ENCODE measurements around the gene RIT1.
A peak's percentile ranks its signal among the peaks of the same experiment; 100 is the strongest.

Gene RIT1

DNA sequence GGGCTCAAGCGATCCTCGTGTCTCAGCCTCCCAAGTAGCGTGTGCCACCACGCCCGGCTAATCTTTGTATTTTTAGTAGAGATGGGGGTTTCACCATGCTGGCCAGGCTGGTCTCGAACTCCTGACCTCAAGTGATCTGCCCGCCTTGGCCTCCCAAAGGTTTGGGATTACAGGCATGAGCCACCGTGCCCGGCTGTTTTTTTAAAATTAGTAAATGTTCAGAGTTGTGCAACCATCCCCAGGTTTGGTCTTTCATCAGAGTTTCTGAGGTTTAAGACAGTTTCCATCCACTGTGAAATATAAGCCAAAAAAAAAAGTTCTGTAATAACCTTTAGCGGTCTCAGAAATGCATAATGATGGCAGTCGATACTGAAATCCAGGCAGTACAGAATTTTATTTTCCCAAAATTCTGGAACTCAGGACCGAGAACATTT is 52.3 kb downstream of the RIT1 start:
- H3K4me3 ChIP-seq (ENCODE audit: low read length): peak overlapping the region; percentile 83
- peak overlapping the region; percentile 86 for H3K4me2 ChIP-seq (ENCODE audit: low read length)
- H3K9me3 ChIP-seq (ENCODE audit: insufficient read depth, low read length): no peaks in the 10 kb centered on the region
- H4K20me1 ChIP-seq (ENCODE audit: insufficient read depth, low read length): no peaks in the 10 kb centered on the region
- H3K4me1 ChIP-seq (ENCODE audit: low read length): peaks cover 31% of the 10 kb centered on the region
- H2AFZ ChIP-seq (ENCODE audit: low read depth, low read length): peak overlapping the region; percentile 70
- TF ChIP-seq EZH2phosphoT487 (IDR thresholded peaks at IDR 0.05; ENCODE audit: low read depth): no peak
- TF ChIP-seq, protein P1, sequence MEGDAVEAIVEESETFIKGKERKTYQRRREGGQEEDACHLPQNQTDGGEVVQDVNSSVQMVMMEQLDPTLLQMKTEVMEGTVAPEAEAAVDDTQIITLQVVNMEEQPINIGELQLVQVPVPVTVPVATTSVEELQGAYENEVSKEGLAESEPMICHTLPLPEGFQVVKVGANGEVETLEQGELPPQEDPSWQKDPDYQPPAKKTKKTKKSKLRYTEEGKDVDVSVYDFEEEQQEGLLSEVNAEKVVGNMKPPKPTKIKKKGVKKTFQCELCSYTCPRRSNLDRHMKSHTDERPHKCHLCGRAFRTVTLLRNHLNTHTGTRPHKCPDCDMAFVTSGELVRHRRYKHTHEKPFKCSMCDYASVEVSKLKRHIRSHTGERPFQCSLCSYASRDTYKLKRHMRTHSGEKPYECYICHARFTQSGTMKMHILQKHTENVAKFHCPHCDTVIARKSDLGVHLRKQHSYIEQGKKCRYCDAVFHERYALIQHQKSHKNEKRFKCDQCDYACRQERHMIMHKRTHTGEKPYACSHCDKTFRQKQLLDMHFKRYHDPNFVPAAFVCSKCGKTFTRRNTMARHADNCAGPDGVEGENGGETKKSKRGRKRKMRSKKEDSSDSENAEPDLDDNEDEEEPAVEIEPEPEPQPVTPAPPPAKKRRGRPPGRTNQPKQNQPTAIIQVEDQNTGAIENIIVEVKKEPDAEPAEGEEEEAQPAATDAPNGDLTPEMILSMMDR (IDR thresholded peaks at IDR 0.05; ENCODE audit: low read depth, low read length): no peak
- peak overlapping the region; percentile 75 for H3K9ac ChIP-seq (ENCODE audit: low read length)
- peak overlapping the region; percentile 84 for H3K27ac ChIP-seq (ENCODE audit: low read length)
- no peaks in the 10 kb centered on the region for H3K27me3 ChIP-seq (ENCODE audit: low read depth, low read length)
- peaks cover 28% of the 10 kb centered on the region for H3K79me2 ChIP-seq (ENCODE audit: low read length)
- H3K36me3 ChIP-seq (replicated peaks; ENCODE audit: low read depth, low read length): peaks cover 9% of the 10 kb centered on the region

DNA sequence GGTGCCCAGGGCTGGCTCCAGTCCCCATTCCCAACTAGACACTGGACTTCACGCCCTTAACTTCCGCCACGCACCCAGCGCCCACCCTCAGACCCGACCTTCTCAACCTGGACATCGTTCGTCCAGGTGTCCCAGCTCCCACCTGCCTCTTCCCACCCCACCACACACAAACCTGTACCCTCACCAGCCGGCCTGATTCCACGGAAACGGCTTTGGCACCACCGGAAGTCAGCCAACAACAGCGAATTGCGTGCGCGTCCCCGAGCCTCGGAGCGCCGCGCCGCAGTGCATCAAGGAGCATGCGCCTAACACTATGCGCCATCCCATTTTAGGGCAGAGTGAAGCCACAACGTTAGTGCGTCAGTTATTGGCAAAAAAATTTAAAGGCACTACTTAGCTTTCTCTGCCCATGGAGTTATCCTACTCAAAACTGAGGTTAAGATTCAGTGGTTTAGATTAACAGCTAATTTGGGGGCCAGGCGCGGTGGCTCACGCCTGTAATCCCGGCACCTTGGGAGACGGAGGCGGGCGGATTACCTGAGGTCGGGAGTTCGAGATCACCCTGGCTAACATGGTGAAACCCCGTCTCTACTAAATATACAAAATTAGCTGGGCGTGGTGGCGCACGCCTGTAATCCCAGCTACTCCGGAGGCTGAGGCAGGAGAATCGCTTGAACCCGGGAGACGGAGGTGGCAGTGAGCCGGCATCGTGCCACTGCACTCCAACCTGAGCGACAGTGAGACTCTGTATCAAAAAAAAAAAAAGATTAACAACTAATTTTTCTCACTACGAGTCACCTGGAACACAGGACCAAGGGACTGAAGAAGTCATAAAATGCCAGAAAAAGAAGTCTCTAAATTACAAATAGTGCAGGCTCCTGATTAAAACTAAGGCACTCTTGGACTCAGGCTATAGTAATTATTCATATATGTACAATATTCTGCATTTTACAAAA is 53.9 kb downstream of the RIT1 start, which contains the start of gene GON4L:
Gene GON4L (minus strand): TSS at position 240 of the 956 bp plus-strand sequence. CDS start 3,434 bp downstream, outside the sequence.
- Histone ChIP-seq H2AFZ (ENCODE audit: low read depth, low read length) (peak within 1 kb of the TSS; percentile 87), H3K36me3 (replicated peaks; ENCODE audit: low read depth, low read length) (peaks cover 23% of the 10 kb centered on the region), H3K4me3 (ENCODE audit: low read length) (peak within 1 kb of the TSS; percentile 83), H3K9me3 (ENCODE audit: insufficient read depth, low read length) (no peaks in the 10 kb centered on the region), H3K4me1 (ENCODE audit: low read length) (peaks cover 31% of the 10 kb centered on the region), H3K79me2 (ENCODE audit: low read length) (peaks cover 40% of the 10 kb centered on the region), H3K9ac (ENCODE audit: low read length) (peak within 1 kb of the TSS; percentile 88), H3K27ac (ENCODE audit: low read length) (peak within 1 kb of the TSS; percentile 84), H3K4me2 (ENCODE audit: low read length) (peak within 1 kb of the TSS; percentile 92), H4K20me1 (ENCODE audit: insufficient read depth, low read length) (no peaks in the 10 kb centered on the region), H3K27me3 (ENCODE audit: low read depth, low read length) (no peaks in the 10 kb centered on the region)
- TF ChIP-seq EZH2phosphoT487 (IDR thresholded peaks at IDR 0.05; ENCODE audit: low read depth): no peak
- TF ChIP-seq, protein P1 (IDR thresholded peaks at IDR 0.05; ENCODE audit: low read depth, low read length): no peak

DNA sequence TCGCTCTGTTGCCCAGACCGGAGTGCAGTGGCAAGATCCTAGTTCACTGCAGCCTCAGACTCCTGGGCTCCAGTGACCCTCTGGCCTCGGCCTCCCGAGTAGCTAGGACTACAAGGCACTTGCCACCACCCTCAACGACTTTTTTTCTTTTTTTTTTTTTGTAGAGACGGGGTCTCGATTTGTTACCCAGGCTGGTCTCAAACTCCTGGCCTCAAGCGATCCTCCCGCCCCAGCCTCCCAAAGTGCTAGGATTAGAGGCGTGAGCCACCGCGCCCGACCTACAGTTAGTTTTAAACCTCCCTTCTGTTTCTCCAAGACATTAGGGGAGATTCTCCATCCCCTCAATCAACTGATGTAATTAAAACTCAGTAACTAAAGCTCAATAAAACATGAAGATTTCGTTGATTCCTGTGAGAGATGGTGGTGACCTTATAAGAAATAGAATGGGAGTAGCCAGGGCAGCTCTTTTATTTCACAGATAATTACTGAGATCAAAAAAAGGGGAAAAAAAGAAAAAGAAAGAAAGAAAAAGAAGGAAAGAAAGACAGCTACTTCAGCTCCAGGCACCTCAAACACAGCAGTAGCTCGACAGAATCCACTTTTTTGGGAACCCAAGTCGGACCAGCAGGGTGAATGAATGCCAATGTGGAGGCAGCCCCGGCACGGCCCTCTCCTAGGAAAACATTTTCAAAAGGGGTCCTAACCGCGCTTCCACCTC is 54.7 kb downstream of the RIT1 start:
- H4K20me1 ChIP-seq (ENCODE audit: insufficient read depth, low read length): no peaks in the 10 kb centered on the region
- peaks cover 31% of the 10 kb centered on the region for H3K4me1 ChIP-seq (ENCODE audit: low read length)
- H3K4me3 ChIP-seq (ENCODE audit: low read length): peak overlapping the region; percentile 83
- H3K36me3 ChIP-seq (replicated peaks; ENCODE audit: low read depth, low read length): peaks cover 26% of the 10 kb centered on the region
- H3K9me3 ChIP-seq (ENCODE audit: insufficient read depth, low read length): no peaks in the 10 kb centered on the region
- peak overlapping the region; percentile 87 for H2AFZ ChIP-seq (ENCODE audit: low read depth, low read length)
- no peaks in the 10 kb centered on the region for H3K27me3 ChIP-seq (ENCODE audit: low read depth, low read length)
- H3K9ac ChIP-seq (ENCODE audit: low read length): peak overlapping the region; percentile 88
- TF ChIP-seq, protein P1 (IDR thresholded peaks at IDR 0.05; ENCODE audit: low read depth, low read length): no peak
- TF ChIP-seq EZH2phosphoT487 (IDR thresholded peaks at IDR 0.05; ENCODE audit: low read depth): no peak
- peak overlapping the region; percentile 39 for H3K27ac ChIP-seq (ENCODE audit: low read length)
- H3K79me2 ChIP-seq (ENCODE audit: low read length): peaks cover 49% of the 10 kb centered on the region
- H3K4me2 ChIP-seq (ENCODE audit: low read length): peak overlapping the region; percentile 92

DNA sequence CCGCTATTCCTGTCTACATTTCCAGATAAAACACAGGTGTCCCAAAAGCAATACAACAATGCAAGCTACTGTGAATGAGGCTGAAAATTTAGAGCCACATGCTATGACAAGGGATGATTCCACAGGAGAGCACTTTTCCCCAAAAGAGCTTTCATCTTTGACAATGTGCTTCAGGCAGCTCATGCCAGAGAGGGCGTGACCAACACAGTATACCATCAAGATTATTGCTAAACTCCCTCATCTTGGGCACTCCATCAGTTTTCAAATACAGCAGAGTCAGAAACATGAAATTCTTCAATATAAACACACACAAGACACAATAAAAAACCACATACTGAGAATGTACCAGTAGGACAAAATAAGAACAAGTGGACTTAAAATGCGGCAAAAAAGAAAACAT is 60.8 kb downstream of the RIT1 start:
- no peak overlapping the region for H3K9ac ChIP-seq (ENCODE audit: low read length)
- H3K9me3 ChIP-seq (ENCODE audit: insufficient read depth, low read length): no peaks in the 10 kb centered on the region
- peaks cover 3% of the 10 kb centered on the region; the same call in 1 of the 2 replicates for H3K4me1 ChIP-seq (ENCODE audit: low read length)
- peaks cover 81% of the 10 kb centered on the region for H3K79me2 ChIP-seq (ENCODE audit: low read length)
- H3K4me3 ChIP-seq (ENCODE audit: low read length): no peak overlapping the region
- peaks cover 55% of the 10 kb centered on the region for H3K36me3 ChIP-seq (replicated peaks; ENCODE audit: low read depth, low read length)
- H3K27me3 ChIP-seq (ENCODE audit: low read depth, low read length): no peaks in the 10 kb centered on the region
- H4K20me1 ChIP-seq (ENCODE audit: insufficient read depth, low read length): peaks cover 9% of the 10 kb centered on the region
- H3K27ac ChIP-seq (ENCODE audit: low read length): no peak overlapping the region
- no peak overlapping the region for H2AFZ ChIP-seq (ENCODE audit: low read depth, low read length)
- TF ChIP-seq EZH2phosphoT487 (IDR thresholded peaks at IDR 0.05; ENCODE audit: low read depth): no peak
- TF ChIP-seq, protein P1 (IDR thresholded peaks at IDR 0.05; ENCODE audit: low read depth, low read length): no peak
- no peak overlapping the region for H3K4me2 ChIP-seq (ENCODE audit: low read length)
